Mesenchymal stem cell (in vitro differentiated cells and primary cell): Measurements from ENCODE around the gene OPN1LW.
"Not testable (repeated sequence)": the region's sequence is repeated elsewhere in the genome, so short reads cannot be mapped to it uniquely, and the experiment has no call there.

Experiments
- DNase-seq: peaks from one replicate; pipeline ENCODE4 v3.0.0-alpha.2; 2013
- H2AFZ ChIP-seq: one replicate; pipeline ENCODE4 v1.6.1; 2013; ENCODE audit warnings: low read depth, mild to moderate bottlenecking, control low read depth, inconsistent platforms, low read length, moderate library complexity
- H2AK5ac ChIP-seq: 2 replicates; pipeline ENCODE4 v1.6.1; 2013; ENCODE audit warnings: low read length, moderate library complexity, mild to moderate bottlenecking, inconsistent platforms; ENCODE audit not compliant: severe bottlenecking
- H2BK120ac ChIP-seq: one replicate; pipeline ENCODE4 v1.6.1; 2013; ENCODE audit warnings: low read depth, mild to moderate bottlenecking, inconsistent platforms, low read length, moderate library complexity
- H2BK12ac ChIP-seq, 2 experiments: one replicate each; pipeline ENCODE4 v1.6.1; 2013; ENCODE audit warnings: inconsistent platforms in 2 of 2, low read length in 2 of 2, mild to moderate bottlenecking in 2 of 2, moderate library complexity in 2 of 2, control low read depth in 1 of 2
- H2BK15ac ChIP-seq: one replicate; pipeline ENCODE4 v1.6.1; 2013; ENCODE audit warnings: mild to moderate bottlenecking, low read depth, inconsistent platforms; ENCODE audit not compliant: poor library complexity, severe bottlenecking
- H2BK5ac ChIP-seq: 2 replicates; pipeline ENCODE4 v1.6.1; 2013; ENCODE audit warnings: low read depth, mild to moderate bottlenecking, low read length, control low read depth, inconsistent platforms; ENCODE audit not compliant: poor library complexity, severe bottlenecking
- H3K14ac ChIP-seq, 2 experiments: one replicate each; pipeline ENCODE4 v1.6.1; 2013; ENCODE audit warnings: inconsistent platforms in 2 of 2, low read length in 2 of 2, control low read depth in 1 of 2, mild to moderate bottlenecking in 1 of 2, moderate library complexity in 1 of 2
- H3K18ac ChIP-seq, 2 experiments: one replicate each; pipeline ENCODE4 v1.6.1; 2013; ENCODE audit warnings: inconsistent platforms in 2 of 2, low read length in 2 of 2, control low read depth in 1 of 2, low read depth in 1 of 2, mild to moderate bottlenecking in 1 of 2
- H3K23ac ChIP-seq, 2 experiments: one replicate each; pipeline ENCODE4 v1.6.1; 2013; ENCODE audit warnings: inconsistent platforms in 2 of 2, low read length in 2 of 2, mild to moderate bottlenecking in 2 of 2, moderate library complexity in 2 of 2, control low read depth in 1 of 2
- H3K27ac ChIP-seq: 2 replicates; pipeline ENCODE4 v1.5.1; 2013; ENCODE audit warnings: mild to moderate bottlenecking, moderate library complexity, low read length, control low read depth, inconsistent platforms; ENCODE audit not compliant: poor library complexity, severe bottlenecking
- H3K27me3 ChIP-seq, 2 experiments: 2 replicates each; pipeline versions ENCODE4 v1.6.1 to v1.7.0; 2013; ENCODE audit warnings: low read length in 2 of 2, mild to moderate bottlenecking in 2 of 2, moderate library complexity in 2 of 2, control low read depth in 1 of 2, inconsistent platforms in 1 of 2; ENCODE audit not compliant: control insufficient read depth in 1 of 2, insufficient read depth in 1 of 2
- H3K36me3 ChIP-seq, 2 experiments: 2 replicates each; pipeline versions ENCODE4 v1.6.1 to v1.7.0; 2013; ENCODE audit warnings: low read length in 2 of 2, control low read depth in 1 of 2, inconsistent platforms in 1 of 2, low read depth in 1 of 2, mild to moderate bottlenecking in 1 of 2; ENCODE audit not compliant: insufficient read depth in 2 of 2, control insufficient read depth in 1 of 2
- H3K4ac ChIP-seq, 2 experiments: one replicate each; pipeline ENCODE4 v1.6.1; 2013; ENCODE audit warnings: inconsistent platforms in 2 of 2, low read length in 2 of 2, mild to moderate bottlenecking in 2 of 2, moderate library complexity in 2 of 2, control low read depth in 1 of 2, low read depth in 1 of 2
- H3K4me1 ChIP-seq: 2 replicates; pipeline ENCODE4 v1.6.1; 2013; ENCODE audit warnings: low read depth, low read length, control low read depth; ENCODE audit not compliant: control insufficient read depth, insufficient read depth
- H3K4me2 ChIP-seq: 2 replicates; pipeline ENCODE4 v1.6.1; 2013; ENCODE audit warnings: low read length, mild to moderate bottlenecking, inconsistent platforms; ENCODE audit not compliant: poor library complexity, severe bottlenecking
- H3K4me3 ChIP-seq, 2 experiments: 2 replicates each; pipeline versions ENCODE4 v1.5.1 to v1.7.0; 2013; ENCODE audit warnings: low read length in 2 of 2, mild to moderate bottlenecking in 2 of 2, control low read depth in 1 of 2, low read depth in 1 of 2; ENCODE audit not compliant: insufficient read depth in 1 of 2
- H3K79me1 ChIP-seq: replicated peaks from 2 replicates; pipeline ENCODE4 v1.6.1; 2013; ENCODE audit warnings: mild to moderate bottlenecking, control low read depth, low read length, inconsistent platforms; ENCODE audit not compliant: poor library complexity, severe bottlenecking
- H3K9ac ChIP-seq: 2 replicates; pipeline ENCODE4 v1.7.0; 2013; ENCODE audit warnings: mild to moderate bottlenecking, low read length, moderate library complexity
- H3K9me3 ChIP-seq: 2 replicates; pipeline ENCODE4 v1.7.0; 2013; ENCODE audit warnings: mild to moderate bottlenecking, low read length; ENCODE audit not compliant: control insufficient read depth
- H4K8ac ChIP-seq: one replicate; pipeline ENCODE4 v1.6.1; 2013; ENCODE audit warnings: inconsistent platforms, mild to moderate bottlenecking, low read length, moderate library complexity
- H4K91ac ChIP-seq: one replicate; pipeline ENCODE4 v1.6.1; 2013; ENCODE audit warnings: mild to moderate bottlenecking, low read length, inconsistent platforms
- whole genome bisulfite sequencing: methylation state at CpG from one replicate; pipeline ENCODE4 v1.1.7; 2013; ENCODE audit warnings: mixed read lengths; 5-methylcytosine and 5-hydroxymethylcytosine counted together

Gene OPN1LW

DNA sequence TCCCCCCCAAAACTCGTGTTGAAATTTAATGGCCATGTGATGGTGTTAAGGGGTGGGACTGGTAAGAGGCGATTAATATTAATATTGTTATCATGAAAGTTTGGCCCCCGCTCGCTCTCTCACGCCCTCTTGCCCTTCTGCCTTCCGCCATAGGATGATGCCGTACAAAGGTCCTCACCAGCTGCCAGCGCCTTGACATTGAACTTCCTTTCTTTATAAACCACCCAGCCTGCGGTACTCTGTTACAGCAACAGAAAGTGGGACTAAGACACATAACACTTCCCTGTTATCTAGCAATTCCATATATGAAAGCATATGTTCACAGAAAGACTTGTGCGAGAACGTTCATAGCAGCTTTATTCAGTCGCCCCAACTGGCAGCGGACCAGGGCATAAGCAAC is 24.3 kb downstream of the OPN1LW start:
- not testable (repeated sequence) for H2AFZ ChIP-seq, H2BK5ac ChIP-seq, H3K9me3 ChIP-seq, H3K4ac ChIP-seq, H2BK15ac ChIP-seq, H3K14ac ChIP-seq, H3K18ac ChIP-seq, H2BK12ac ChIP-seq, H2BK120ac ChIP-seq, H3K9ac ChIP-seq, H3K4me3 ChIP-seq, H3K27me3 ChIP-seq, H3K27ac ChIP-seq, H2AK5ac ChIP-seq, H3K4me1 ChIP-seq, H4K91ac ChIP-seq, DNase-seq, H3K79me1 ChIP-seq, H3K4me2 ChIP-seq, H3K36me3 ChIP-seq, H3K23ac ChIP-seq, H4K8ac ChIP-seq
- WGBS, result no CpG with 5 or more reads among the region's 13 CpGs

DNA sequence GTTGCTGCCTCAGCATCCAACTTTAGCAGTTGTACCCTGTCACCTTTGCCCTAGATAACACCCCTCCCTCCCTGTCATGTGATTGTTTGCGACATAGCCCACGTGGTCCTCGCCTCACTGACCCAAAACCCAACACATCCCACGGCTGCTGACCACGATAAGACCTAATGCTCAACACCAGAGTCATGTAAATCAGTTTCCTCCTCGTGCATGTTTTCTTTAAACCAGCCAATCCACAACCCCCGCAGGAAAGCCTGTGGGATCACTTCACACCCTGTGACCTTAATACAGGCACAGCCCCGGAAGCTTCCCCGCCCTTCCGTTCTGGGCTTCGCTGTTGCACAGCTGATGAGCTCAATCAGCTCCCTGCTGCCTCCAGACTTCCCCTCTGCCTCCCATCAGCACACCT is 28.5 kb downstream of the OPN1LW start:
- WGBS, result no CpG with 5 or more reads among the region's 11 CpGs
- not testable (repeated sequence) for H4K91ac ChIP-seq, H2BK15ac ChIP-seq, H3K18ac ChIP-seq, H3K4ac ChIP-seq, H3K27ac ChIP-seq, H3K79me1 ChIP-seq, H3K9ac ChIP-seq, H3K9me3 ChIP-seq, H3K4me2 ChIP-seq, H2BK5ac ChIP-seq, H2AK5ac ChIP-seq, H4K8ac ChIP-seq, H3K4me3 ChIP-seq, H3K4me1 ChIP-seq, H2BK12ac ChIP-seq, H3K27me3 ChIP-seq, H2BK120ac ChIP-seq, H3K36me3 ChIP-seq, H3K14ac ChIP-seq, DNase-seq, H2AFZ ChIP-seq, H3K23ac ChIP-seq

DNA sequence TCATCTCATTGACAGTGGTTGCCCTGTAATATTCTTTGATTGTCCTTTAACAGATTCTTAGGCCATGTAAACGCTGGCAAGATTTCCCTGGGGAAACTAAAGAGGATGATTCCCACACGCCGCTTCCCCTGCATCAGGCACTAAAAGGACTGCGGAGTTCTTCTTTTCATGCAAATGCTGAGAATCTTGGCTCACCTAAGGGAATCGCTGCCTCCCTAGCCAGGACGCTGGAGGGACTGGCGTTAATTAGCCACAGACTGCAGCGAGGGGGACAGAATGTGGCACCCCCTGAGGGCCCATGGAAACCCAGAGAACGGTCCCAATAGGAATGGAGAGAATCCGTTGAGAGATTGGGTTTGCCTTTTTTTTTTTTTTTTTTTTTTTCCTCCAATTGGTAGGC is 30.3 kb downstream of the OPN1LW start:
- H3K79me1 ChIP-seq, H2BK12ac ChIP-seq, H3K14ac ChIP-seq, H3K9me3 ChIP-seq, H3K4me3 ChIP-seq, H2BK120ac ChIP-seq, H2AK5ac ChIP-seq, DNase-seq, H3K4ac ChIP-seq, H3K18ac ChIP-seq, H2BK5ac ChIP-seq, H4K91ac ChIP-seq, H2AFZ ChIP-seq, H4K8ac ChIP-seq, H3K23ac ChIP-seq, H3K9ac ChIP-seq, H3K4me1 ChIP-seq, H2BK15ac ChIP-seq, H3K27me3 ChIP-seq, H3K36me3 ChIP-seq, H3K27ac ChIP-seq, H3K4me2 ChIP-seq: not testable (repeated sequence)
- WGBS, result no CpG with 5 or more reads among the region's 10 CpGs

DNA sequence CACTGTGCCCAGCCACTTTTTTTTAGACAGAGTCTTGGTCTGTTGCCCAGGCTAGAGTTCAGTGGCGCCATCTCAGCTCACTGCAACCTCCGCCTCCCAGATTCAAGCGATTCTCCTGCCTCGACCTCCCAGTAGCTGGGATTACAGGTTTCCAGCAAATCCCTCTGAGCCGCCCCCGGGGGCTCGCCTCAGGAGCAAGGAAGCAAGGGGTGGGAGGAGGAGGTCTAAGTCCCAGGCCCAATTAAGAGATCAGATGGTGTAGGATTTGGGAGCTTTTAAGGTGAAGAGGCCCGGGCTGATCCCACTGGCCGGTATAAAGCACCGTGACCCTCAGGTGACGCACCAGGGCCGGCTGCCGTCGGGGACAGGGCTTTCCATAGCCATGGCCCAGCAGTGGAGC is 38.3 kb downstream of the OPN1LW start, which contains the start of gene OPN1MW:
TSS of gene OPN1MW (plus strand) at position 301 of the 400 bp plus-strand sequence. CDS start at position 383, 82 bp downstream.
- not testable (repeated sequence) for H4K91ac ChIP-seq, H2BK12ac ChIP-seq, H2AK5ac ChIP-seq, H3K18ac ChIP-seq, DNase-seq, H2BK120ac ChIP-seq, H3K4me1 ChIP-seq, H3K79me1 ChIP-seq, H3K23ac ChIP-seq, H4K8ac ChIP-seq, H3K9me3 ChIP-seq, H3K14ac ChIP-seq, H2BK5ac ChIP-seq, H3K4ac ChIP-seq, H3K4me3 ChIP-seq, H3K27me3 ChIP-seq, H3K4me2 ChIP-seq, H2AFZ ChIP-seq, H2BK15ac ChIP-seq, H3K27ac ChIP-seq, H3K36me3 ChIP-seq, H3K9ac ChIP-seq
- no CpG with 5 or more reads among the region's 14 CpGs for WGBS
